Astrocyte of the cerebellum (primary cell): ENCODE results near the gene NAA80.

Source experiments
- DNase-seq: peaks from one replicate; pipeline ENCODE4 v3.0.0-alpha.2; 2011; ENCODE audit warnings: low read depth
- H3K4me3 ChIP-seq: 2 replicates; pipeline ENCODE4 v1.5.1; 2011; ENCODE audit warnings: mild to moderate bottlenecking, low read depth, low read length, moderate library complexity
- in situ Hi-C: cut with HindIII; loops from 2 replicates; pipeline ENCODE4 v1.10.0; 2017; ENCODE audit warnings: low sequenced_read_pairs
- TF ChIP-seq, protein P1 (sequence below): IDR thresholded peaks from 2 replicates; pipeline ENCODE4 v1.5.1; 2012; ENCODE audit warnings: low read length, low read depth, moderate library complexity, mild to moderate bottlenecking; ENCODE audit errors: missing control alignments

The NAA80 gene

GRCh38 chr3:50324351-50325112 is 25.3 kb upstream of the NAA80 start:
- H3K4me3 ChIP-seq, result no peak overlapping the region
- in situ Hi-C loops, result no loop called here
- DNase-seq, result peak; percentile 46
- TF ChIP-seq, protein P1, sequence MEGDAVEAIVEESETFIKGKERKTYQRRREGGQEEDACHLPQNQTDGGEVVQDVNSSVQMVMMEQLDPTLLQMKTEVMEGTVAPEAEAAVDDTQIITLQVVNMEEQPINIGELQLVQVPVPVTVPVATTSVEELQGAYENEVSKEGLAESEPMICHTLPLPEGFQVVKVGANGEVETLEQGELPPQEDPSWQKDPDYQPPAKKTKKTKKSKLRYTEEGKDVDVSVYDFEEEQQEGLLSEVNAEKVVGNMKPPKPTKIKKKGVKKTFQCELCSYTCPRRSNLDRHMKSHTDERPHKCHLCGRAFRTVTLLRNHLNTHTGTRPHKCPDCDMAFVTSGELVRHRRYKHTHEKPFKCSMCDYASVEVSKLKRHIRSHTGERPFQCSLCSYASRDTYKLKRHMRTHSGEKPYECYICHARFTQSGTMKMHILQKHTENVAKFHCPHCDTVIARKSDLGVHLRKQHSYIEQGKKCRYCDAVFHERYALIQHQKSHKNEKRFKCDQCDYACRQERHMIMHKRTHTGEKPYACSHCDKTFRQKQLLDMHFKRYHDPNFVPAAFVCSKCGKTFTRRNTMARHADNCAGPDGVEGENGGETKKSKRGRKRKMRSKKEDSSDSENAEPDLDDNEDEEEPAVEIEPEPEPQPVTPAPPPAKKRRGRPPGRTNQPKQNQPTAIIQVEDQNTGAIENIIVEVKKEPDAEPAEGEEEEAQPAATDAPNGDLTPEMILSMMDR, result peak; percentile 92

DNA sequence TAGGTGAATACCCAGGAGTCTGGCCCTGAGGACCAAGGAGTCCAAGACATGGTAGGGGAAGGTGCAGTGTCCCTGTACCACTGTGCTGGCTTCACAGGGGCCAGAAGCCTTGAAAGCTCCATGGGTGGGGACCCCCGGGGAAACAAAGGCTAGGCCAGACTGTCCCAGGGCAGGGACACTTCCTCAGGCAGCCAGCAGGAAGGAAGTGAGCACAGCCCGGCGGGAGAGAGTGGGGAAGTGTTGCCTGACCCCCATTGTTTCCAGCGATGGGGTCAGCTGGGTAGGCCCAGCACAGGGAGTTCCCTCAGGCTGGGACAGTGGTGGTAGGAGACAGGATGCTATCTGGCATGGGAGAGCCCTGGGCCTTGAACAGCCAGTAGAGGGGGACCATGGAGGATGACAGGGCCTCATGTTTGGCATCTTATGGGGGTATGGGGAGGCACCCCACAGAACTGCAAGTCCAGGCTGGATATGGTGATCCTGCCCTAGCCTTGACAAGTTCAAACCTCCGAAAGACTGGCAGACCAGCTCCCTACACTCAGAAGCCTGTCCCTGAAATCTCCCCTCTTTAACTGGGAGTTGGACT is 24.5 kb upstream of the NAA80 start:
- in situ Hi-C loops, result no loop called here
- TF ChIP-seq, protein P1, result peak; percentile 2
- DNase-seq, result no peak
- no peak overlapping the region for H3K4me3 ChIP-seq

DNA sequence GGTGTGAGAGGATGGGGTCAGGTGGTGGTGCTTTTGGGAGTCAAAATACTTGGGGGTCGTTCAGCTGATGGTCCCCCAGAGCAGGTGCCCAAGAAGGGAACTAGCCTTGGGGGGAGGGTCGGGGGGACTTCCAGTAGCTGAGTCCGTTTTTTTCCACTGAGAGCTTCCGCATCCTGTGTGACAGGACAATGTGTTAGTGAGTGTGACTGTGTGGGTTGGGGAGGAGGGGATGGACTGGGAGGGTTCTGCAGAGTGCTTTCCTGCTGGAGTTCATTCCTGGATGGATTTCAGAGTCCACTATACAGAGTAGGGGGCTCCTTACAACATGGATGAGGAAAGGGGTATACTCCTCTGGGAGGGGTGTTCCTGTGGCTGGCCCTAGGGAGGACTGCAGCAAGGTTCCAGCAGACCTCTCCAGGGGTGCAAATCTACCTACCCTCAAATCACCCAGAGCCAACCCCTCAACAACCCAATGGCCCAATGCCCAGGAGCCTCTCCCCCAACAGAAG is 23.9 kb upstream of the NAA80 start:
- no peak overlapping the region for H3K4me3 ChIP-seq
- DNase-seq, result no peak
- in situ Hi-C loops, result no loop called here
- TF ChIP-seq, protein P1, result no peak

DNA sequence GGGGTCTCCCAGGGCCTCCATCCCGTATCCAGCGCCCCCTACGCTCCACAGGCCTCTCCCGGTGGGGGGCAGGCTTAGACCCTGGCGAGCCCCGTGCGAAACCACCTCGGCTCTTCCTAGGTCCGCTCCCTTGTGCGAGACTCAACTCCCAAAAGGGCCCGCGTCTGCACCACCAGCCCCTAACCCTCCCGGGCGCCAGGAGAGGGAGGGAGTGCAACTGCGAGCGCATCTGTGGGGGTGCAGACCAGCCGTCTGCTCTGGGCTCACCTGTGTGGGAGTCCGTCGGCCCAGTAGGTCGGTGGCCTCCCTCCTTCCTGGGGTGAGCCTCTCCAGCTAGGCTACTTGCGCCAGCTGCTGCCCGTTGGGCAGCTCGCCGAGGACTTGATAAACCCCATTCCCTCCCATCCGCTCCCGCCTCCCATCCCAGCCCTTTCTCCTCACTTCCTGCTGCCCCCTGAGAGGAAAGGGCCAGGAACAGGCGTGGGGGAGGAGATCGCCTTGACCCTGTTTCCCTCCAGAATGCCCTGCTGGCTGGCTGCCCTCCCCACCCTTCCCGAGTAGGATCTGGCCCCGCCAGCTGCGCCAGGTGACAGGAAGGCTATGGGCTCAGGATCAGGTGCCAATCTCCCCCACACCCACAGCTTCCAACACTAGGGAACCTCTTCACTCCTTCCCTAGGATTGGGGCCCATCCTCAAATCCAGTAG is 23.3 kb upstream of the NAA80 start, which contains the start of gene HYAL2:
HYAL2 (minus strand) TSS at position 360 of the 706 bp plus-strand sequence. CDS start 2,256 bp downstream, outside the sequence.
- TF ChIP-seq, protein P1, result no peak
- peak within 1 kb of the TSS; percentile 77 for H3K4me3 ChIP-seq
- no peak for DNase-seq
- in situ Hi-C loops, result no loop called here

DNA sequence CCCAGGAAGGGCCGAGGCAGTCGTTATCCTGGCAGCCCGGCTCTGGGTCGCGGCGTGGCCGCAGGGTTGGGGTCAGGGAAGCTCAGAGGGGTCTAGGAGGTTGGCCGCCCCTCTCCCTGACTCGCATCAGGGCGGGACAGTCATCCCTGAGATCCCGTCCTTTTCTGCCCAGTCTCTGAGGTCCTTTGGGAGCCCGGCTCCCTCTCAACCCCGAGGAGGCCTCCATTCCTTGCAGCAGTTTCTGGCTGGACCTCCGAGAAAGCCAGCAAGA is 22.8 kb upstream of the NAA80 start:
- in situ Hi-C loops, result no loop called here
- TF ChIP-seq, protein P1, result no peak
- peak overlapping the region; percentile 77 for H3K4me3 ChIP-seq
- DNase-seq, result no peak

DNA sequence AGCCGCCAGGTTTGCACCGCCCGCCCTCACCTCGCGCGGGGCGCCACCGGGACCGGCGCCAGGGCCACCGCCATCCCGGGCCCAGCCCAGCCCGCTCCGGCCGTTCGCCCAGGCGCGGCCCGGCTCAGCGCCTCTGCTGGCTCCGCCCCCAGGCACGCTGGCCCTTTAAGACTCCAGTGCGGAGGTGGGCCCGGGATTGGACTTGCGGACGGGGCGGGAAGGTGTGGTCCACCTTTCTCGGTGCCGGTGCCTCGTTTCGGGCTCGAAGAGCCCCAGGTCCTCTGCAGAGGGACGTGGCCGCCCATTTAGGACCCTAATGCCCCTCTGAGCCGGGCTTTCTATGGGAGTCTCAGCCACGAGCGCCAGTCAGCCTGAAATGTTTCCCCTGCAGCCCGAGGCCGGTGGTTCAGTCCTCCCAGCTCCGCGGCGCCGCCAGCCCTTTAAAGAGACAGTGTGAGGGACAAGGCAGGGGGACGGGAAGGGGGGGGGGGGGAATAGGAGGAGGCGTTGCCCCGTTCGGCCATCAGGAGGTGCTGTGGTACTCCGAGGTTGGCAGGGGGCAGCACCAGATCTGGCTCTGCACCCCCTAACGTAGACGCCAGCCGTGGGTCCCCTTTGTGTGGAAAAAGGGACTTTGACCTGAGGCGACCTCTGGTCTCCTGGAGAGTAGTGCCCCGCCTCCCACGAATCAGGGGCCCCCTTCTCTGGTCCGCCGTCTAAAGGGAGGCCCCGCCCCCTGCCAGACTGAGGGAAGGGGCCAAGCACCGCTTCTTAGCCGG is 22.3 kb upstream of the NAA80 start:
- DNase-seq, result peak; percentile 63
- peak overlapping the region; percentile 77 for H3K4me3 ChIP-seq
- in situ Hi-C loops, result no loop called here
- TF ChIP-seq, protein P1, result peak; percentile 52
